Astrocyte (in vitro differentiated cells and primary cell): ENCODE measurements around the gene CDKAL1.

Experiments
- CTCF ChIP-seq: IDR thresholded peaks from 2 replicates; pipeline ENCODE4 v1.5.1; 2011; ENCODE audit warnings: low read depth, mild to moderate bottlenecking, inconsistent platforms, low read length, moderate library complexity; ENCODE audit not compliant: insufficient read depth
- EZH2 ChIP-seq: IDR thresholded peaks from 2 replicates; pipeline ENCODE4 v1.6.1; 2012; ENCODE audit warnings: mild to moderate bottlenecking, low read length, inconsistent platforms; ENCODE audit not compliant: insufficient read depth

DNA sequence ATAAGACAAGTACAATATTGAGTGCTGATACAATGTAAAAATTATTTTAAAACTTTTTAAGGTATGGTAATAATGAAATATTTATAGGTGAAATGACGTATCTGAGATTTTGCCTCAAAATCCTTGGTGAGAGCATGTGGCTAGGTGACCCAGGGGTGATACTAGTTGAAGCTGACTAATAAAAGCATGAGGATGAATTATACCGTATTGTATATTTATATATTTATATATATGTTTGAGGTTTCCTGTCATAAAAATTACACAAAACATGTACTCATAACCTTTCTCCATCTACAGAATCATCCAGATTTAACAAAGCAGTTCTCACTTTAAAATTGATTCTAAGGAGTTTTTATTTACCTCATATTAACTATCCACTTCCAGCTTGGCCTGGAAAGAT is 358.1 kb downstream of the CDKAL1 start:
- TF ChIP-seq CTCF (no peak), EZH2 (no peak)
